Measurements from ENCODE around the gene SART3. TPM values are rescaled to one million over a fixed set of nuclear protein-coding genes. Genes with fewer than 3 reads are reported as not detected.

Gene SART3
- total and polyA plus RNA-seq, 2 of the 13 experiments (the other 11 are each of a cell fraction or from before 2014, with no cell fraction given), result 16.1 to 69.9 TPM

GRCh38 chr12:108562348-108563135 is 1.6 kb upstream of the SART3 start, which contains the start of gene ISCU:
Gene ISCU, plus strand, starts transcription at chr12:108562596. Its CDS starts 27 bp downstream, at chr12:108562623.
- no TSS peak for BruUV-seq (replicated peaks)
- intact Hi-C loops (cut with micrococcal nuclease; ENCODE audit: unreplicated experiment), result loop anchor here (1.0 to 5.0 kb wide), 5 partner anchors 56 to 388 kb away; partner anchors contain the start of genes CORO1C and SSH1
- TF ChIP-seq ZNF549 (CRISPR knock-in tag; IDR thresholded peaks at IDR 0.05), result no peak
- TF ChIP-seq, protein P1, sequence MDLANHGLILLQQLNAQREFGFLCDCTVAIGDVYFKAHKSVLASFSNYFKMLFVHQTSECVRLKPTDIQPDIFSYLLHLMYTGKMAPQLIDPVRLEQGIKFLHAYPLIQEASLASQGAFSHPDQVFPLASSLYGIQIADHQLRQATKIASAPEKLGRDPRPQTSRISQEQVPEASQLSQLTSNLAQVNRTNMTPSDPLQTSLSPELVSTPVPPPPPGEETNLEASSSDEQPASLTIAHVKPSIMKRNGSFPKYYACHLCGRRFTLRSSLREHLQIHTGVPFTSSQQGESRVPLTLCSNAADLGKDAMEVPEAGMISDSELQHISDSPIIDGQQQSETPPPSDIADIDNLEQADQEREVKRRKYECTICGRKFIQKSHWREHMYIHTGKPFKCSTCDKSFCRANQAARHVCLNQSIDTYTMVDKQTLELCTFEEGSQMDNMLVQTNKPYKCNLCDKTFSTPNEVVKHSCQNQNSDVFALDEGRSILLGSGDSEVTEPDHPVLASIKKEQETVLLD (CRISPR knock-in tag; IDR thresholded peaks at IDR 0.05; ENCODE audit: low read depth), result no peak
- peak; percentile 44; the same call in 1 of the 2 replicates for TF ChIP-seq ZNF607 (CRISPR knock-in tag; IDR thresholded peaks at IDR 0.05; ENCODE audit: borderline replicate concordance)
- TF ChIP-seq ZNF672 (CRISPR knock-in tag; IDR thresholded peaks at IDR 0.05), result no peak
- no peak for TF ChIP-seq NBN (conservative IDR thresholded peaks at IDR 0.05)
- TF ChIP-seq SNAPC5 (CRISPR knock-in tag; IDR thresholded peaks at IDR 0.05; ENCODE audit: borderline replicate concordance), result 0 out of 2 replicates have a peak, but pooled peaks have one; percentile 88
- TF ChIP-seq RCOR2 (CRISPR knock-in tag; IDR thresholded peaks at IDR 0.05), result no peak
- no peak for TF ChIP-seq HNF4A (CRISPR knock-in tag; IDR thresholded peaks at IDR 0.05)
- peak; percentile 62; the same call in 1 of the 2 replicates for TF ChIP-seq ZNF224 (CRISPR knock-in tag; IDR thresholded peaks at IDR 0.05)
- TF ChIP-seq, protein P2, sequence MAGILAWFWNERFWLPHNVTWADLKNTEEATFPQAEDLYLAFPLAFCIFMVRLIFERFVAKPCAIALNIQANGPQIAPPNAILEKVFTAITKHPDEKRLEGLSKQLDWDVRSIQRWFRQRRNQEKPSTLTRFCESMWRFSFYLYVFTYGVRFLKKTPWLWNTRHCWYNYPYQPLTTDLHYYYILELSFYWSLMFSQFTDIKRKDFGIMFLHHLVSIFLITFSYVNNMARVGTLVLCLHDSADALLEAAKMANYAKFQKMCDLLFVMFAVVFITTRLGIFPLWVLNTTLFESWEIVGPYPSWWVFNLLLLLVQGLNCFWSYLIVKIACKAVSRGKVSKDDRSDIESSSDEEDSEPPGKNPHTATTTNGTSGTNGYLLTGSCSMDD (CRISPR knock-in tag; IDR thresholded peaks at IDR 0.05), result no peak
- peak; percentile 89 for TF ChIP-seq DRAP1 (CRISPR knock-in tag; IDR thresholded peaks at IDR 0.05)
- TF ChIP-seq ZNF770 (CRISPR knock-in tag; IDR thresholded peaks at IDR 0.05), result no peak
- no peak; the same call in 1 of the 2 replicates for TF ChIP-seq MTF2 (CRISPR knock-in tag; IDR thresholded peaks at IDR 0.05; ENCODE audit: borderline replicate concordance)
- TF ChIP-seq KLF12 (CRISPR knock-in tag; IDR thresholded peaks at IDR 0.05; ENCODE audit: borderline replicate concordance), result 0 out of 2 replicates have a peak, but pooled peaks have one; percentile 65
- TF ChIP-seq GABPA (IDR thresholded peaks at IDR 0.05; ENCODE audit: low read depth, low read length), result no peak
- TF ChIP-seq GABPA (CRISPR knock-in tag; IDR thresholded peaks at IDR 0.05; ENCODE audit: low read depth), result peak; percentile 62
- TF ChIP-seq ZNF253 (CRISPR knock-in tag; IDR thresholded peaks at IDR 0.05; ENCODE audit: borderline replicate concordance), result no peak

More at GRCh38 chr12:108562348-108563135, 1.6 kb upstream of the SART3 start, which contains the start of gene ISCU:
- Histone ChIP-seq H3K4me2 (ENCODE audit: low read depth, low read length) (peak within 1 kb of the TSS; percentile 99), H4K20me1 (ENCODE audit: insufficient read depth, low read length) (peaks cover 9% of the 10 kb centered on the region), H3K27me3 (ENCODE audit: control insufficient read depth in 1 of 2, insufficient read depth in 2 of 2, low read length in 2 of 2) (no peaks in the 10 kb centered on the region; a peak in 1 of 5 replicates), H3K9me3 (ENCODE audit: low read length) (no peaks in the 10 kb centered on the region), H3K27ac (ENCODE audit: extremely low read length, insufficient read depth, low read length) (peak within 1 kb of the TSS; percentile 97), H3K36me3 (replicated peaks in 1 of 2; ENCODE audit: control insufficient read depth in 1 of 2, insufficient read depth in 2 of 2, low read length in 2 of 2) (peaks cover 17 to 41% of the 10 kb centered on the region in 2 experiments), H3K9ac (ENCODE audit: insufficient read depth, low read depth, low read length) (peak within 1 kb of the TSS; percentile 98), H3K4me1 (ENCODE audit: insufficient read depth, low read length) (peaks cover 30% of the 10 kb centered on the region), H3K79me2 (ENCODE audit: insufficient read depth, low read length) (peaks cover 51% of the 10 kb centered on the region), H2AFZ (ENCODE audit: low read length) (peak within 1 kb of the TSS; percentile 97), H3K4me3 (replicated peaks in 1 of 3; ENCODE audit: insufficient read depth in 1 of 3, low read depth in 2 of 3, low read length in 3 of 3) (peak within 1 kb of the TSS; percentile 96 to 100 (median 99))
- ATAC-seq, result peak; percentile 83
- ChIA-PET CTCF (ENCODE audit: low intra/inter-chr PET ratio, low total read pairs) (interaction anchor here (0.8 to 3.9 kb wide), 3 partner anchors 55 to 241 kb away, joined by 3 to 45 read pairs (median 11); no protein-coding TSS in a partner anchor), POLR2A (interaction anchor here (0.6 to 1.3 kb wide), 12 partner anchors 9 to 881 kb away, joined by 3 to 13 read pairs (median 3); partner anchors contain the start of genes ACACB and FICD)
- FAIRE-seq, result no peak
- 0% methylated on average over 27 of the region's 72 CpGs for WGBS (ENCODE audit: low lambda C conversion rate)
- in situ Hi-C loops (cut with HindIII; ENCODE audit: extremely low pct_ligation_motif_present, low pct_unique_long_range_greater_than_20kb), result loop anchor here (10.0 kb wide), 1 partner anchor 242 kb away; no protein-coding TSS in a partner anchor
- peak; percentile 93 for DNase-seq (ENCODE audit: low spot score)

Data from HepG2 (cell line).